Measurements from ENCODE around the gene SVEP1.

DNA sequence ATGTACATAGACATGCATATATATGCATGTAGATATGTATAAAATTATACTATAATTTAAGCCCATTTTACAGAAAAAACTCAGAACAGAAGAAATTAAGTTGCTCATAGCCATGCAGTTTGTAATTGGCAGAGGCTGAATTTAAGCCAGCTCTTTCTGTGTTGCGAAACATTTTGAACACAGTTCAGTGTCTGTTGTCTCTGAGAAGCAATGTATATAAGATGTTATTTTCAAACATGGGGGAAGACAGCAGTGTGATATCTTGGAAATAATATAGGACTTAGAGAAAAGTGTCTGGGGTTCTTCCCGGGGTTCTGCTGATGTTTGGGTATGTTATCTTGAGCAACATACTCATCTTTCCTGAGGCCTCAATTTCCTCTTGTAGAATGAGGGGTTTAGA, 37.6 kb downstream of the SVEP1 start:
- TF ChIP-seq, protein P1, sequence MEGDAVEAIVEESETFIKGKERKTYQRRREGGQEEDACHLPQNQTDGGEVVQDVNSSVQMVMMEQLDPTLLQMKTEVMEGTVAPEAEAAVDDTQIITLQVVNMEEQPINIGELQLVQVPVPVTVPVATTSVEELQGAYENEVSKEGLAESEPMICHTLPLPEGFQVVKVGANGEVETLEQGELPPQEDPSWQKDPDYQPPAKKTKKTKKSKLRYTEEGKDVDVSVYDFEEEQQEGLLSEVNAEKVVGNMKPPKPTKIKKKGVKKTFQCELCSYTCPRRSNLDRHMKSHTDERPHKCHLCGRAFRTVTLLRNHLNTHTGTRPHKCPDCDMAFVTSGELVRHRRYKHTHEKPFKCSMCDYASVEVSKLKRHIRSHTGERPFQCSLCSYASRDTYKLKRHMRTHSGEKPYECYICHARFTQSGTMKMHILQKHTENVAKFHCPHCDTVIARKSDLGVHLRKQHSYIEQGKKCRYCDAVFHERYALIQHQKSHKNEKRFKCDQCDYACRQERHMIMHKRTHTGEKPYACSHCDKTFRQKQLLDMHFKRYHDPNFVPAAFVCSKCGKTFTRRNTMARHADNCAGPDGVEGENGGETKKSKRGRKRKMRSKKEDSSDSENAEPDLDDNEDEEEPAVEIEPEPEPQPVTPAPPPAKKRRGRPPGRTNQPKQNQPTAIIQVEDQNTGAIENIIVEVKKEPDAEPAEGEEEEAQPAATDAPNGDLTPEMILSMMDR (IDR thresholded peaks at IDR 0.05): no peak
- no peak for TF ChIP-seq EP300 (IDR thresholded peaks at IDR 0.05; ENCODE audit: borderline replicate concordance in 1 of 2, low read depth in 1 of 2, low read length in 1 of 2)

Measured in SK-N-SH (cell line).